Astrocyte of the spinal cord (primary cell): ENCODE results near the gene PKNOX2.
A peak's percentile ranks its signal among the peaks of the same experiment; 100 is the strongest.

Experiments
- DNase-seq: peaks from one replicate; pipeline ENCODE4 v3.0.0; 2011; ENCODE audit warnings: low read depth, low spot score
- H3K4me3 ChIP-seq: 2 replicates; pipeline ENCODE4 v1.5.1; 2011; ENCODE audit warnings: low read depth, mild to moderate bottlenecking, low read length, moderate library complexity
- CTCF ChIP-seq: IDR thresholded peaks from 2 replicates; pipeline ENCODE4 v1.5.1; 2012; ENCODE audit warnings: low read depth, mild to moderate bottlenecking, low read length, inconsistent platforms
- in situ Hi-C: cut with HindIII; loops from 2 replicates; pipeline ENCODE4 v1.10.0; 2017; ENCODE audit warnings: low sequenced_read_pairs

PKNOX2 gene

GRCh38 chr11:125284245-125284850 lies 119.8 kb downstream of the PKNOX2 start:
- no peak for TF ChIP-seq CTCF
- H3K4me3 ChIP-seq, result no peak overlapping the region
- DNase-seq, result no peak
- in situ Hi-C loops, result no loop called here

DNA sequence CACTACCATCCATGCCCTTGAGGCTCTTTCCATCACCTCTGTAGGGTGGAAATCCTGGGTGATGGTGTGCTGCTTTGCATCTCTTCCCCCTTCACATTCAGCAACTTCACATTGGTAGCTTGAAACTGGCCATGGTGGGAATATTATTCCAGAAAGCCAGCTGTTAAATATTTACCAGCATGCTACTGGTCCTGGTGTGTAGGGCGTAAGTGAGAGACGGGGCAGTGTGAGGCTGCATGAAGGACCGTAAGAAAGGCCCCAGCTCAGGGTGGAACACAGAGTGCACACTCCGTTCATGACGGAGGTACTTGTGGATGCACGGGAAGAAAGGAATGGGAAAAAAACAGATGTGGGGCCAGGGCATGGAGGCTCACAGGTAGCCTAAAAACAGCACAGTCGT lies 121.3 kb downstream of the PKNOX2 start:
- no peak for TF ChIP-seq CTCF
- in situ Hi-C loops, result no loop called here
- DNase-seq, result no peak
- H3K4me3 ChIP-seq, result no peak overlapping the region

GRCh38 chr11:125286486-125286885 lies 121.9 kb downstream of the PKNOX2 start:
- TF ChIP-seq CTCF, result no peak
- H3K4me3 ChIP-seq, result no peak overlapping the region
- DNase-seq, result no peak
- in situ Hi-C loops, result no loop called here

- no peak overlapping the region for H3K4me3 ChIP-seq
- in situ Hi-C loops, result no loop called here
- no peak for TF ChIP-seq CTCF
- peak; percentile 41 for DNase-seq
Observed at GRCh38 chr11:125287491-125288210, 123.1 kb downstream of the PKNOX2 start.

DNA sequence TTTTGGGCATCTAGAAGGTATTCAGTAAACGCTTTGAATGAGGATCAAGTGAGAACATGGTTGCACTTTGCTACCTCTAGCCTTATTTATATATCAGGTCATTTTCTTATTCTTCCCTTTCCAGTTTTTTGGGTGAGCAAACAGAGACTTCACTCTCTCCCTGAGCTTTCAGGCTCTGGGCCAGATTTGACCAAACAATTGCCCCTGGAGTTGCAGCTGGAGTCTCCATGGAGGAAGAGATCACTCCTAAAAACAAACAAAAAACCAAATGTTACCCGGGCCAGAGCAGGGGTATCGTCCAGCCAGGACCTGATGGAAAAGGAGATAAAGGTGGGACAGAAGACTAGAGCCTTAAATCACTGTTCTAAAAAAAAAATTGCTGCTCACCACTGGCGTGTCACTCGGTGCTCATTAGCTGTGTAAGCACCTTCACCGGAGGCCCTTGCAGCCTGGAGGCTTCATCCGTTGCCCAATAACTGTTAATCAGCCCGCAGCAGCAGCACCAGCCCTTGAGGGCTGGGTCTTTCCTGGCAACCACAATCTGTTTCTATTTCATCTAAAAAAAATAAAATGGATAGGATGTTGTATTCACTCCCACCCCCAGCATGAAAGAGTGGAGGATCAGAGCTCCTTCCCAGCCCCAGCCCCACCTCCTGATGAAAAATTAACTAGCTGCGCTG lies 125.0 kb downstream of the PKNOX2 start:
- DNase-seq, result no peak
- TF ChIP-seq CTCF, result no peak
- in situ Hi-C loops, result no loop called here
- no peak overlapping the region for H3K4me3 ChIP-seq

DNA sequence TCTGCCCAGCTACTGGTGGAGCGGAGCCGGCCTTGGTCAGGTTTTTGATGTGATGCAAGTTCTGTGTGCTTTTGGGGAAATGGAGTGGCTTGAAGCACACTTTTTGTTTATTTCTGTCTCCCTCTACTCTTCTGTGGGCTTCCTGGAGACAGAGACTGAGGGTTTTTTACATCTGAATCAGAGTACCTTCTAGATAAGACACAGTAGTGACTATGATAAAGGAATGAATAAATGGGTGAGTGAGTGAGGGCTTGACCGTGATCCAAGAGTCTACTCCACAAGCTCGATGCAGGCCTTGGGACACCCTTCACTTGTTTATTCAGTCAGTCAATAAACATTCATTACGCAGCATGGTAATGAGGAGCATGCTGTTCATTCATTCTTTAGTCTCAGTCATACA lies 125.7 kb downstream of the PKNOX2 start:
- DNase-seq, result no peak
- H3K4me3 ChIP-seq, result no peak overlapping the region
- in situ Hi-C loops, result no loop called here
- no peak for TF ChIP-seq CTCF
